Astrocyte (in vitro differentiated cells and primary cell): ENCODE data around the gene CHST15.

Source experiments
- CTCF ChIP-seq: IDR thresholded peaks from 2 replicates; pipeline ENCODE4 v1.5.1; 2011; ENCODE audit warnings: low read depth, mild to moderate bottlenecking, inconsistent platforms, low read length, moderate library complexity; ENCODE audit not compliant: insufficient read depth
- EZH2 ChIP-seq: IDR thresholded peaks from 2 replicates; pipeline ENCODE4 v1.6.1; 2012; ENCODE audit warnings: mild to moderate bottlenecking, low read length, inconsistent platforms; ENCODE audit not compliant: insufficient read depth

GRCh38 chr10:124012583-124012982 is 80.8 kb downstream of the CHST15 start:
- TF ChIP-seq CTCF (no peak), EZH2 (no peak)
